ENCODE results near the gene ARHGAP28.
"Not testable (repeated sequence)": the region's sequence is repeated elsewhere in the genome, so short reads cannot be mapped to it uniquely, and the experiment has no call there.

Gene ARHGAP28

DNA sequence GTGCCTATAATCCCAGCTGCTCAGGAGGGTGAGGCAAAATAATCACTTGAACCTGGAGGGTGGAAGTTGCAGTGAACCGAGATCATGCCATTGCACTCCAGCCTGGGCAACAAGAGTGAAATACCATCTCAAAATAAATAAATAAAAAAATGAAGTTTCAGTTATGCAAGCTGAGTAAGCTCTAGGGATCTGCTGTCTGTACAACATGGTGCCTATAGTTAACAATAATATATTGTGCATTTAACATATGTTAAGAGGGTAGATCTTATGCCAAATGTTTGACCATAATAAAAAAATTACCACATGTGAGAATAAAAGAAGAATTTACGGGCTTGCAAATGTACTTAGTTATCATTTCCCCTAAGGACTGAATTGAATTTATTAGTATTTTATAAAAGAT is 208.9 kb downstream of the ARHGAP28 start:
- H3K36me3 ChIP-seq (ENCODE audit: control insufficient read depth, insufficient read depth, low read length, severe bottlenecking); H3K9ac ChIP-seq (ENCODE audit: low read length); H3K9me3 ChIP-seq (ENCODE audit: control insufficient read depth, low read length); H3K4me3 ChIP-seq (ENCODE audit: low read length); DNase-seq (ENCODE audit: low read depth); H3K27me3 ChIP-seq (replicated peaks; ENCODE audit: control insufficient read depth, insufficient read depth, low read length); H3K4me1 ChIP-seq (ENCODE audit: control insufficient read depth, insufficient read depth, low read length): not testable (repeated sequence)

GRCh38 chr18:6939972-6940371 is 210.5 kb downstream of the ARHGAP28 start:
- DNase-seq (ENCODE audit: low read depth): no peak
- Histone ChIP-seq H3K4me1 (ENCODE audit: control insufficient read depth, insufficient read depth, low read length) (no peaks in the 10 kb centered on the region), H3K27me3 (replicated peaks; ENCODE audit: control insufficient read depth, insufficient read depth, low read length) (no peaks in the 10 kb centered on the region)

DNA sequence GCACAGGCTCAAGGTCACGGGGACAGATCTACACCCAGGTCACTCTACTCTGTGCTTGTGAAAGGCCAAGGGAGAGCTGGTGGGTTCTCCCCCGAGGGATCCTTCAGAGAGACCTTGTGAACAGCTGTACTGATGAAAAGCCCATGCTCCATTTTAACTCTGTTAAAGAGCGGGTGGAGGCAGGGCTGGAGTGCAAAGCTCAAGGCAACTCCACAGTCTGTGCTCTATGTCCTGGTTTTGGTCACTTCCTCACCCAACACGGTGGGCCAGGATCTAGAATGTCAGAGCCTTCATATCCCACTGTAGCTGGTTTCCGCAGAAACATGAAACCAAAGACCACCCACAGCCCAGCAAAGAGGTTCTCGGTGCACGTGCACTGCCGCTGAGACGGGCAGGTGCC is 210.9 kb downstream of the ARHGAP28 start:
- Histone ChIP-seq H3K4me1 (ENCODE audit: control insufficient read depth, insufficient read depth, low read length) (no peaks in the 10 kb centered on the region), H3K4me3 (ENCODE audit: low read length) (no peak overlapping the region), H3K36me3 (ENCODE audit: control insufficient read depth, insufficient read depth, low read length, severe bottlenecking) (no peaks in the 10 kb centered on the region), H3K9ac (ENCODE audit: low read length) (no peak overlapping the region), H3K27me3 (replicated peaks; ENCODE audit: control insufficient read depth, insufficient read depth, low read length) (no peaks in the 10 kb centered on the region), H3K9me3 (ENCODE audit: control insufficient read depth, low read length) (no peaks in the 10 kb centered on the region)
- no peak for DNase-seq (ENCODE audit: low read depth)

More at GRCh38 chr18:6939972-6940371, 210.5 kb downstream of the ARHGAP28 start:
- peaks cover 4% of the 10 kb centered on the region for H3K9me3 ChIP-seq (ENCODE audit: control insufficient read depth, low read length)
- H3K4me3 ChIP-seq (ENCODE audit: low read length): no peak overlapping the region
- no peak overlapping the region for H3K9ac ChIP-seq (ENCODE audit: low read length)
- H3K36me3 ChIP-seq (ENCODE audit: control insufficient read depth, insufficient read depth, low read length, severe bottlenecking): no peaks in the 10 kb centered on the region

- H3K4me1 ChIP-seq (ENCODE audit: control insufficient read depth, insufficient read depth, low read length): no peaks in the 10 kb centered on the region
- H3K9me3 ChIP-seq (ENCODE audit: control insufficient read depth, low read length): no peaks in the 10 kb centered on the region
- no peak for DNase-seq (ENCODE audit: low read depth)
- no peak overlapping the region for H3K4me3 ChIP-seq (ENCODE audit: low read length)
- no peak overlapping the region for H3K9ac ChIP-seq (ENCODE audit: low read length)
- H3K36me3 ChIP-seq (ENCODE audit: control insufficient read depth, insufficient read depth, low read length, severe bottlenecking): no peaks in the 10 kb centered on the region
- H3K27me3 ChIP-seq (replicated peaks; ENCODE audit: control insufficient read depth, insufficient read depth, low read length): no peaks in the 10 kb centered on the region
Measured at GRCh38 chr18:6941996-6942395, 212.5 kb downstream of the ARHGAP28 start.

- no peaks in the 10 kb centered on the region for H3K36me3 ChIP-seq (ENCODE audit: control insufficient read depth, insufficient read depth, low read length, severe bottlenecking)
- H3K9ac ChIP-seq (ENCODE audit: low read length): no peak overlapping the region
- H3K27me3 ChIP-seq (replicated peaks; ENCODE audit: control insufficient read depth, insufficient read depth, low read length): no peaks in the 10 kb centered on the region
- H3K4me3 ChIP-seq (ENCODE audit: low read length): no peak overlapping the region
- no peak for DNase-seq (ENCODE audit: low read depth)
- no peaks in the 10 kb centered on the region for H3K9me3 ChIP-seq (ENCODE audit: control insufficient read depth, low read length)
- no peaks in the 10 kb centered on the region for H3K4me1 ChIP-seq (ENCODE audit: control insufficient read depth, insufficient read depth, low read length)
Measured at GRCh38 chr18:6942742-6943141, 213.2 kb downstream of the ARHGAP28 start.

GRCh38 chr18:6943143-6943542 is 213.6 kb downstream of the ARHGAP28 start:
- Histone ChIP-seq H3K27me3 (replicated peaks; ENCODE audit: control insufficient read depth, insufficient read depth, low read length) (no peaks in the 10 kb centered on the region), H3K4me1 (ENCODE audit: control insufficient read depth, insufficient read depth, low read length) (no peaks in the 10 kb centered on the region)
- no peak for DNase-seq (ENCODE audit: low read depth)

GRCh38 chr18:6947338-6948030 is 218.0 kb downstream of the ARHGAP28 start:
- H3K4me3 ChIP-seq (ENCODE audit: low read length): no peak overlapping the region
- H3K9ac ChIP-seq (ENCODE audit: low read length): no peak overlapping the region
- no peaks in the 10 kb centered on the region for H3K9me3 ChIP-seq (ENCODE audit: control insufficient read depth, low read length)
- no peak for DNase-seq (ENCODE audit: low read depth)
- H3K4me1 ChIP-seq (ENCODE audit: control insufficient read depth, insufficient read depth, low read length): no peaks in the 10 kb centered on the region
- H3K36me3 ChIP-seq (ENCODE audit: control insufficient read depth, insufficient read depth, low read length, severe bottlenecking): no peaks in the 10 kb centered on the region
- no peaks in the 10 kb centered on the region for H3K27me3 ChIP-seq (replicated peaks; ENCODE audit: control insufficient read depth, insufficient read depth, low read length)

More at GRCh38 chr18:6943143-6943542, 213.6 kb downstream of the ARHGAP28 start:
- H3K4me3 ChIP-seq (ENCODE audit: low read length): no peak overlapping the region
- H3K9me3 ChIP-seq (ENCODE audit: control insufficient read depth, low read length): no peaks in the 10 kb centered on the region
- H3K9ac ChIP-seq (ENCODE audit: low read length): no peak overlapping the region
- H3K36me3 ChIP-seq (ENCODE audit: control insufficient read depth, insufficient read depth, low read length, severe bottlenecking): no peaks in the 10 kb centered on the region

DNA sequence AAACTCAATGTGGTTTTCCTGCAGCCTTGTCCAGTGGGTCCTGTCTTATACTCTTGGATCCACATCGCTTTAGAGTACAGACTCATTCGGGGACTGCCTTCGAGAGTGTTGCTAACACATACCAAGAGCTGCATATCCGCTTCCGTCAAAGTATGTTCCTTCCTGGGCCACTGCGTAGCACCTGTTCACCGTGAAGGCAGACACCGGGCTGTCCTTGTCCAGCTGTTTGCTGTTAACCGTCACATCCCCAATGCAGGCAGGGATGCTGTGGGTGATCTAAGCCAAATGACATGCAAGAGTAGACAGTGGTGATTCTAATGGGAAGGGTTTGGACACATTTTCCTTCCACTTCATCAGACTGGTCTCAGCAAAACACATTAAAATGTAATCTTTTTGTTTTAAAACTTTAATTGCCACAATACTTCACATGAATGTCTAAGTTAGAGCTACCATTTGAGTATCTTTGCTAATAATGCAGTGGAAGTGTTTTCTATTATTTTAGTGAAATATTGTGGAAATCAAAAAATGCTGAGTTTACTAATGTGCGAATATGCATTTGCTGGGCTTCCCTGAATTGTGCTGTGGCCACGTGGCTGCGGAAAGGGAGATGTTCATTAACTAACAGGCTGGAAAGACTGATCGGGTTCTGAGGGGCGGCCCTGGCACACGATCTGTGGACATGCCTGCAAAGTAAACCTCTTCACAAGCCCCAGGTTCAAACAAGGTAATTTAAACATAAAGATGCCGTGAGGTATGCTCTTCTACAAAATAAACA is 219.0 kb downstream of the ARHGAP28 start:
- Histone ChIP-seq H3K9me3 (ENCODE audit: control insufficient read depth, low read length) (no peaks in the 10 kb centered on the region), H3K4me3 (ENCODE audit: low read length) (no peak overlapping the region), H3K36me3 (ENCODE audit: control insufficient read depth, insufficient read depth, low read length, severe bottlenecking) (no peaks in the 10 kb centered on the region), H3K9ac (ENCODE audit: low read length) (no peak overlapping the region), H3K27me3 (replicated peaks; ENCODE audit: control insufficient read depth, insufficient read depth, low read length) (no peaks in the 10 kb centered on the region), H3K4me1 (ENCODE audit: control insufficient read depth, insufficient read depth, low read length) (no peaks in the 10 kb centered on the region)
- no peak for DNase-seq (ENCODE audit: low read depth)

GRCh38 chr18:6949800-6950586 is 220.5 kb downstream of the ARHGAP28 start:
- Histone ChIP-seq H3K9me3 (ENCODE audit: control insufficient read depth, low read length) (no peaks in the 10 kb centered on the region), H3K4me1 (ENCODE audit: control insufficient read depth, insufficient read depth, low read length) (no peaks in the 10 kb centered on the region), H3K4me3 (ENCODE audit: low read length) (no peak overlapping the region), H3K9ac (ENCODE audit: low read length) (no peak overlapping the region), H3K27me3 (replicated peaks; ENCODE audit: control insufficient read depth, insufficient read depth, low read length) (no peaks in the 10 kb centered on the region), H3K36me3 (ENCODE audit: control insufficient read depth, insufficient read depth, low read length, severe bottlenecking) (no peaks in the 10 kb centered on the region)
- no peak for DNase-seq (ENCODE audit: low read depth)

DNA sequence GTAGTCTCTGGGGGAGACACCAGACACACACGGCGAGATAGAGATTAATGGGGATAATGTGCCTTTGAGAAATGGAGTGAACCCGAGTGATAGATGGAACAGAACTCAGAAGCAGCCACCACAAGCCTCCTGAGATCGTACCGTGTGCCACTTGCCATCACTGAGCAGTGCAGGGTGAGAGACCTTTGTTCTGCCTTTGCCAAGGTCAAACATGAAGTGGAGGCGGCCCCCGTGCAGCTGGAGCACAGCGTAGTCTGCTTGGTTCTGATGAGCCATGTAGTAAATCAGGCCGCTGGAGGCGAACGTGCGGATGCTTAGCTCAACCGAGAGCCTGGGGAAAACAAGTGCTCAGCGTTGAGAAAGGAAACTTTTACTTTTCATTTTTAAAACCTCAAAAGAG is 221.1 kb downstream of the ARHGAP28 start:
- no peak overlapping the region for H3K9ac ChIP-seq (ENCODE audit: low read length)
- no peaks in the 10 kb centered on the region for H3K9me3 ChIP-seq (ENCODE audit: control insufficient read depth, low read length)
- H3K4me1 ChIP-seq (ENCODE audit: control insufficient read depth, insufficient read depth, low read length): no peaks in the 10 kb centered on the region
- no peak overlapping the region for H3K4me3 ChIP-seq (ENCODE audit: low read length)
- no peak for DNase-seq (ENCODE audit: low read depth)
- H3K36me3 ChIP-seq (ENCODE audit: control insufficient read depth, insufficient read depth, low read length, severe bottlenecking): no peaks in the 10 kb centered on the region
- no peaks in the 10 kb centered on the region for H3K27me3 ChIP-seq (replicated peaks; ENCODE audit: control insufficient read depth, insufficient read depth, low read length)

All from adipocyte (in vitro differentiated cells).